ENCODE data around the gene NLRC4. TPM values are rescaled to one million over a fixed set of nuclear protein-coding genes. Genes with fewer than 3 reads are reported as not detected.

The NLRC4 gene
- total RNA-seq, 1 experiment from 2014 or later = not detected

DNA sequence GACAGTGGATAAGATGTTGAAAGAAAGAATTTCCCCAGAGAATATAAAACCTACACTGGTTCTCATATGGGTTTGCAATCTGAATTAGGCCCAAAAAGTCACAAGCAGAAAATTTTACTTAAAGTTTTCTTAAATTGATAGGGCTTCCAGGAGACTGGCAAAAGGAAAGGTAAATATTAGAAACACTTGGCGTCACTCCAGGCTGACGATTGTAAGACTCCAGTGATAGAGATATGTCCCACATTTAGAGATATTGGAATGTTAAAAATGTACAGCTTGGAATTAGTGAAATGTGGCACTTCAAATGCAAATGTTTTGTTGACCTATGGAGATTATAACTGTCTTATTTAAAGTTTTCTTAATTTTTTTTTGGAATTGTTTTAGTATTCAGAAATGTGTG lies 27.1 kb upstream of the NLRC4 start:
- TF ChIP-seq, protein P1, sequence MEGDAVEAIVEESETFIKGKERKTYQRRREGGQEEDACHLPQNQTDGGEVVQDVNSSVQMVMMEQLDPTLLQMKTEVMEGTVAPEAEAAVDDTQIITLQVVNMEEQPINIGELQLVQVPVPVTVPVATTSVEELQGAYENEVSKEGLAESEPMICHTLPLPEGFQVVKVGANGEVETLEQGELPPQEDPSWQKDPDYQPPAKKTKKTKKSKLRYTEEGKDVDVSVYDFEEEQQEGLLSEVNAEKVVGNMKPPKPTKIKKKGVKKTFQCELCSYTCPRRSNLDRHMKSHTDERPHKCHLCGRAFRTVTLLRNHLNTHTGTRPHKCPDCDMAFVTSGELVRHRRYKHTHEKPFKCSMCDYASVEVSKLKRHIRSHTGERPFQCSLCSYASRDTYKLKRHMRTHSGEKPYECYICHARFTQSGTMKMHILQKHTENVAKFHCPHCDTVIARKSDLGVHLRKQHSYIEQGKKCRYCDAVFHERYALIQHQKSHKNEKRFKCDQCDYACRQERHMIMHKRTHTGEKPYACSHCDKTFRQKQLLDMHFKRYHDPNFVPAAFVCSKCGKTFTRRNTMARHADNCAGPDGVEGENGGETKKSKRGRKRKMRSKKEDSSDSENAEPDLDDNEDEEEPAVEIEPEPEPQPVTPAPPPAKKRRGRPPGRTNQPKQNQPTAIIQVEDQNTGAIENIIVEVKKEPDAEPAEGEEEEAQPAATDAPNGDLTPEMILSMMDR (conservative IDR thresholded peaks at IDR 0.05; ENCODE audit: low read depth, low read length) = no peak
- no peak for TF ChIP-seq EZH2 (IDR thresholded peaks at IDR 0.05; ENCODE audit: borderline replicate concordance, low read depth, low read length, poor library complexity, severe bottlenecking)
- CTCF ChIA-PET = no interaction called here
- intact Hi-C loops (cut with micrococcal nuclease; ENCODE audit: unreplicated experiment) = no loop called here
- Histone ChIP-seq H3K4me1 (ENCODE audit: insufficient read depth, low read length, poor library complexity, severe bottlenecking) (peaks cover 27% of the 10 kb centered on the region), H3K27ac (ENCODE audit: low read depth, low read length, poor library complexity, severe bottlenecking) (no peak overlapping the region), H3K9me3 (ENCODE audit: low read depth, low read length, poor library complexity, severe bottlenecking) (no peaks in the 10 kb centered on the region), H3K4me3 (ENCODE audit: low read depth, low read length, poor library complexity, severe bottlenecking) (no peak overlapping the region), H3K36me3 (ENCODE audit: insufficient read depth, low read length, poor library complexity, severe bottlenecking) (peaks cover 4% of the 10 kb centered on the region), H3K27me3 (replicated peaks; ENCODE audit: insufficient read depth, low read depth, low read length, poor library complexity) (no peaks in the 10 kb centered on the region)
- POLR2A ChIA-PET (ENCODE audit: low non-redundant PET) = no interaction called here
- BruUV-seq (replicated peaks) = no TSS peak
- no peak for DNase-seq (ENCODE audit: low spot score)

DNA sequence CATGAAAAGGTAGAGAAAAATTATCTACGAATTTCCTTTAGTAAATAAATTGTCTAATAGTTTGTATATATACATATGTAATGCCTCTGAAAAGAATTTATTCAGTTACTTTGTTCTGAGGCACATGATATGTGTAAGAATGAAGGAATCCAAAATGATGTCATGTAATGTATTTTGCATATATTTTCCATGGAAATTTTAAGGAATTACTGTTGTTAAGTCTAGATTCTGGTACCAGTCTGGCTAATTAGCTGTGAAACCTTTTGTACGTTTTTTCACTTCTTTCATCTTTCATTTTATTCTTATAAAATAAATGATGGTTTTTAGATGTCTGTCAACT lies 25.3 kb upstream of the NLRC4 start:
- CTCF ChIA-PET = interaction anchor here (0.9 kb wide), 1 partner anchor 8 kb away, joined by 3 read pairs; no protein-coding TSS in a partner anchor
- no peak for DNase-seq (ENCODE audit: low spot score)
- POLR2A ChIA-PET (ENCODE audit: low non-redundant PET) = no interaction called here
- H3K4me1 ChIP-seq (ENCODE audit: insufficient read depth, low read length, poor library complexity, severe bottlenecking) = peaks cover 27% of the 10 kb centered on the region
- no peaks in the 10 kb centered on the region for H3K9me3 ChIP-seq (ENCODE audit: low read depth, low read length, poor library complexity, severe bottlenecking)
- BruUV-seq (replicated peaks) = no TSS peak
- no peaks in the 10 kb centered on the region for H3K27me3 ChIP-seq (replicated peaks; ENCODE audit: insufficient read depth, low read depth, low read length, poor library complexity)
- peaks cover under 1% of the 10 kb centered on the region for H3K36me3 ChIP-seq (ENCODE audit: insufficient read depth, low read length, poor library complexity, severe bottlenecking)
- TF ChIP-seq, protein P1 (conservative IDR thresholded peaks at IDR 0.05; ENCODE audit: low read depth, low read length) = no peak
- no peak for TF ChIP-seq EZH2 (IDR thresholded peaks at IDR 0.05; ENCODE audit: borderline replicate concordance, low read depth, low read length, poor library complexity, severe bottlenecking)
- no peak overlapping the region for H3K4me3 ChIP-seq (ENCODE audit: low read depth, low read length, poor library complexity, severe bottlenecking)
- no peak overlapping the region for H3K27ac ChIP-seq (ENCODE audit: low read depth, low read length, poor library complexity, severe bottlenecking)
- intact Hi-C loops (cut with micrococcal nuclease; ENCODE audit: unreplicated experiment) = no loop called here

DNA sequence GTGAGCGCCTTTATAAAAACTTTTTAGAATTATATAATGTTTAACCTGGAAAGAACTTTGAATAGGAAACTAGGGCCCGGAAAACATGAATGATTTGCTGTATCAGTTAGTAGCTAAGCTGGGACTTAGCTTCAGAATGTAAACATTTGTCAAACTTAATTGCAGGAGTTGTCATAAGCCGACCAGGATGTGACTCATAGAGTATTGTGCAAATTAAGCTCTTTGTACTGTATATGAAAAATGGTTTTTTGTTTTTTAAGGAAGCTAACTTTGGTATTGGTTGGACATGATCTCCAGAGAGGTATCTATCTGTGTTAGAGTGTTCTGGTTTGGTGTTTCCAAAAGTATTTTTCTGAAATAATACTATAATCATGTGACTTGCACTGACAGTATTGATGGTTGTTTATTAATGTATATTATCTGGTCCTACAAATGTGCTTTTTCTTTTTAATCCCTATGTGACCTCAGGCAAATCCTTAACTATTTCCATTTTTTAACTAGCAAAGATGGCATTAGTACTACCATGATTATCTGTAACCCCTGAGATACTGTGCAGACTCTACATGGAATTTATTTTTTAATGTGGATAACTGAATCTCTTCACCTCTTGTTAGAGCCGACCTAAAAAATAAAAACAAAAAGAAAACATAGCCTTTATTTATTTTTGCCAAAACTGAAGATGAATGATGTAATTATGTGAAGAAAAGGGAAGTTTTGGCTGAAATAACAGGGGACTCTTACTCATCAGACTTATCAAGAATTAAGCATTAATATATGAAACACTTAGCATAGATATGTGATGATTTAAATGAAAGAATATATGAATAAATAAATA lies 24.7 kb upstream of the NLRC4 start:
- Histone ChIP-seq H3K9me3 (ENCODE audit: low read depth, low read length, poor library complexity, severe bottlenecking) (no peaks in the 10 kb centered on the region), H3K4me1 (ENCODE audit: insufficient read depth, low read length, poor library complexity, severe bottlenecking) (peaks cover 27% of the 10 kb centered on the region), H3K4me3 (ENCODE audit: low read depth, low read length, poor library complexity, severe bottlenecking) (no peak overlapping the region), H3K27ac (ENCODE audit: low read depth, low read length, poor library complexity, severe bottlenecking) (peak overlapping the region; percentile 37), H3K27me3 (replicated peaks; ENCODE audit: insufficient read depth, low read depth, low read length, poor library complexity) (no peaks in the 10 kb centered on the region), H3K36me3 (ENCODE audit: insufficient read depth, low read length, poor library complexity, severe bottlenecking) (no peaks in the 10 kb centered on the region)
- POLR2A ChIA-PET (ENCODE audit: low non-redundant PET) = interaction anchor here (0.6 kb wide), 1 partner anchor 59 kb away, joined by 5 read pairs; no protein-coding TSS in a partner anchor
- peak; percentile 69 for DNase-seq (ENCODE audit: low spot score)
- CTCF ChIA-PET = no interaction called here
- intact Hi-C loops (cut with micrococcal nuclease; ENCODE audit: unreplicated experiment) = no loop called here
- BruUV-seq (replicated peaks) = no TSS peak
- no peak for TF ChIP-seq EZH2 (IDR thresholded peaks at IDR 0.05; ENCODE audit: borderline replicate concordance, low read depth, low read length, poor library complexity, severe bottlenecking)
- TF ChIP-seq, protein P1 (conservative IDR thresholded peaks at IDR 0.05; ENCODE audit: low read depth, low read length) = no peak

All from A673 (cell line).